ENCODE results near the gene LDLRAD3. TPM values are rescaled to one million over a fixed set of nuclear protein-coding genes. Genes with fewer than 3 reads are reported as not detected.

LDLRAD3 gene
- total RNA-seq, 1 donor from 2014 or later = 28.5 TPM

GRCh38 chr11:36155770-36156160 is 211.9 kb downstream of the LDLRAD3 start:
- H3K36me3 Mint-ChIP-seq (ENCODE audit: low read depth, unreplicated experiment) = peaks cover 3% of the 10 kb centered on the region
- DNase-seq (ENCODE audit: low spot score) = no peak
- no peak overlapping the region for H3K27ac Mint-ChIP-seq (ENCODE audit: unreplicated experiment)
- H3K27me3 Mint-ChIP-seq (ENCODE audit: unreplicated experiment) = no peaks in the 10 kb centered on the region
- H3K9me3 Mint-ChIP-seq (ENCODE audit: unreplicated experiment) = no peaks in the 10 kb centered on the region
- no peak overlapping the region for H3K4me3 Mint-ChIP-seq (ENCODE audit: unreplicated experiment)
- peaks cover 14% of the 10 kb centered on the region for H3K4me1 Mint-ChIP-seq (ENCODE audit: unreplicated experiment)
- TF ChIP-seq CTCF (IDR thresholded peaks at IDR 0.05; ENCODE audit: unreplicated experiment) = no peak

- no peak for DNase-seq (ENCODE audit: low spot score)
- Mint-ChIP-seq H3K4me3 (ENCODE audit: unreplicated experiment) (no peak overlapping the region), H3K27ac (ENCODE audit: unreplicated experiment) (no peak overlapping the region), H3K36me3 (ENCODE audit: low read depth, unreplicated experiment) (peaks cover 3% of the 10 kb centered on the region), H3K27me3 (ENCODE audit: unreplicated experiment) (no peaks in the 10 kb centered on the region), H3K9me3 (ENCODE audit: unreplicated experiment) (no peaks in the 10 kb centered on the region), H3K4me1 (ENCODE audit: unreplicated experiment) (peaks cover 17% of the 10 kb centered on the region)
- no peak for TF ChIP-seq CTCF (IDR thresholded peaks at IDR 0.05; ENCODE audit: unreplicated experiment)
Observed at GRCh38 chr11:36156161-36156816, 212.4 kb downstream of the LDLRAD3 start.

- Mint-ChIP-seq H3K4me1 (ENCODE audit: unreplicated experiment) (peaks cover 10% of the 10 kb centered on the region), H3K9me3 (ENCODE audit: unreplicated experiment) (no peaks in the 10 kb centered on the region), H3K27me3 (ENCODE audit: unreplicated experiment) (no peaks in the 10 kb centered on the region), H3K36me3 (ENCODE audit: low read depth, unreplicated experiment) (peaks cover 3% of the 10 kb centered on the region), H3K27ac (ENCODE audit: unreplicated experiment) (no peak overlapping the region), H3K4me3 (ENCODE audit: unreplicated experiment) (no peak overlapping the region)
- no peak for DNase-seq (ENCODE audit: low spot score)
- TF ChIP-seq CTCF (IDR thresholded peaks at IDR 0.05; ENCODE audit: unreplicated experiment) = no peak
Observed at GRCh38 chr11:36156817-36157519, 213.1 kb downstream of the LDLRAD3 start.

- Mint-ChIP-seq H3K27me3 (ENCODE audit: unreplicated experiment) (no peaks in the 10 kb centered on the region), H3K9me3 (ENCODE audit: unreplicated experiment) (no peaks in the 10 kb centered on the region), H3K4me3 (ENCODE audit: unreplicated experiment) (no peak overlapping the region), H3K4me1 (ENCODE audit: unreplicated experiment) (peaks cover 23% of the 10 kb centered on the region), H3K27ac (ENCODE audit: unreplicated experiment) (no peak overlapping the region), H3K36me3 (ENCODE audit: low read depth, unreplicated experiment) (peaks cover 3% of the 10 kb centered on the region)
- no peak for DNase-seq (ENCODE audit: low spot score)
- no peak for TF ChIP-seq CTCF (IDR thresholded peaks at IDR 0.05; ENCODE audit: unreplicated experiment)
Observed at GRCh38 chr11:36160091-36160490, 216.2 kb downstream of the LDLRAD3 start.

GRCh38 chr11:36161572-36161971 is 217.7 kb downstream of the LDLRAD3 start:
- H3K36me3 Mint-ChIP-seq (ENCODE audit: low read depth, unreplicated experiment) = peaks cover 3% of the 10 kb centered on the region
- peaks cover 32% of the 10 kb centered on the region for H3K4me1 Mint-ChIP-seq (ENCODE audit: unreplicated experiment)
- no peak overlapping the region for H3K27ac Mint-ChIP-seq (ENCODE audit: unreplicated experiment)
- no peak for DNase-seq (ENCODE audit: low spot score)
- no peaks in the 10 kb centered on the region for H3K27me3 Mint-ChIP-seq (ENCODE audit: unreplicated experiment)
- no peak overlapping the region for H3K4me3 Mint-ChIP-seq (ENCODE audit: unreplicated experiment)
- H3K9me3 Mint-ChIP-seq (ENCODE audit: unreplicated experiment) = no peaks in the 10 kb centered on the region
- no peak for TF ChIP-seq CTCF (IDR thresholded peaks at IDR 0.05; ENCODE audit: unreplicated experiment)
